DMS114 treated with DMSO at 0.1 percent for 48 hours (cell line): ENCODE measurements around the gene DUSP7.
"Not testable (repeated sequence)": the region's sequence is repeated elsewhere in the genome, so short reads cannot be mapped to it uniquely, and the experiment has no call there.

Experiments
- DNase-seq: peaks from one replicate; lab custom pipeline; 2025; ENCODE audit not compliant: unreplicated experiment; lab: John Stamatoyannopoulos, UW

Gene DUSP7

GRCh38 chr3:52049503-52049902 is 6.9 kb downstream of the DUSP7 start:
- no peak for DNase-seq

- no peak for DNase-seq
Measured at GRCh38 chr3:52047295-52047960, 8.9 kb downstream of the DUSP7 start.

- no peak for DNase-seq
Measured at GRCh38 chr3:52046902-52047239, 9.5 kb downstream of the DUSP7 start.

GRCh38 chr3:52046186-52046901 is 10.0 kb downstream of the DUSP7 start:
- DNase-seq = no peak

GRCh38 chr3:52044869-52045619 is 11.3 kb downstream of the DUSP7 start:
- no peak for DNase-seq

GRCh38 chr3:52043750-52044149 is 12.6 kb downstream of the DUSP7 start:
- DNase-seq = no peak

- DNase-seq = not testable (repeated sequence)
Measured at GRCh38 chr3:52043039-52043438, 13.3 kb downstream of the DUSP7 start.

- no peak for DNase-seq
Measured at GRCh38 chr3:52041118-52041731, 15.1 kb downstream of the DUSP7 start.

- DNase-seq = no peak
Measured at GRCh38 chr3:52040600-52040999, 15.8 kb downstream of the DUSP7 start.

- DNase-seq = no peak
Measured at GRCh38 chr3:52039846-52040245, 16.5 kb downstream of the DUSP7 start.

- no peak for DNase-seq
Measured at GRCh38 chr3:52039426-52039825, 16.9 kb downstream of the DUSP7 start.

GRCh38 chr3:52038227-52038626 is 18.1 kb downstream of the DUSP7 start:
- DNase-seq = no peak

- no peak for DNase-seq
Measured at GRCh38 chr3:52037291-52037690, 19.1 kb downstream of the DUSP7 start.

- DNase-seq = no peak
Measured at GRCh38 chr3:52036829-52037228, 19.5 kb downstream of the DUSP7 start.

GRCh38 chr3:52036222-52036694 is 20.1 kb downstream of the DUSP7 start:
- no peak for DNase-seq

GRCh38 chr3:52034651-52035050 is 21.7 kb downstream of the DUSP7 start:
- no peak for DNase-seq

GRCh38 chr3:52034212-52034611 is 22.2 kb downstream of the DUSP7 start:
- no peak for DNase-seq

- DNase-seq = not testable (repeated sequence)
Measured at GRCh38 chr3:52033748-52034147, 22.6 kb downstream of the DUSP7 start.

GRCh38 chr3:52032702-52033408 is 23.5 kb downstream of the DUSP7 start:
- DNase-seq = no peak

- no peak for DNase-seq
Measured at GRCh38 chr3:52031896-52032295, 24.5 kb downstream of the DUSP7 start.
